ENCODE data around the gene CNIH4. TPM values are rescaled to one million over a fixed set of nuclear protein-coding genes. Genes with fewer than 3 reads are reported as not detected.
"Not testable (repeated sequence)": the region's sequence is repeated elsewhere in the genome, so short reads cannot be mapped to it uniquely, and the experiment has no call there.

Gene CNIH4
- 28.2 TPM for polyA plus RNA-seq (2012; ENCODE audit: low read depth, missing spikeins)

DNA sequence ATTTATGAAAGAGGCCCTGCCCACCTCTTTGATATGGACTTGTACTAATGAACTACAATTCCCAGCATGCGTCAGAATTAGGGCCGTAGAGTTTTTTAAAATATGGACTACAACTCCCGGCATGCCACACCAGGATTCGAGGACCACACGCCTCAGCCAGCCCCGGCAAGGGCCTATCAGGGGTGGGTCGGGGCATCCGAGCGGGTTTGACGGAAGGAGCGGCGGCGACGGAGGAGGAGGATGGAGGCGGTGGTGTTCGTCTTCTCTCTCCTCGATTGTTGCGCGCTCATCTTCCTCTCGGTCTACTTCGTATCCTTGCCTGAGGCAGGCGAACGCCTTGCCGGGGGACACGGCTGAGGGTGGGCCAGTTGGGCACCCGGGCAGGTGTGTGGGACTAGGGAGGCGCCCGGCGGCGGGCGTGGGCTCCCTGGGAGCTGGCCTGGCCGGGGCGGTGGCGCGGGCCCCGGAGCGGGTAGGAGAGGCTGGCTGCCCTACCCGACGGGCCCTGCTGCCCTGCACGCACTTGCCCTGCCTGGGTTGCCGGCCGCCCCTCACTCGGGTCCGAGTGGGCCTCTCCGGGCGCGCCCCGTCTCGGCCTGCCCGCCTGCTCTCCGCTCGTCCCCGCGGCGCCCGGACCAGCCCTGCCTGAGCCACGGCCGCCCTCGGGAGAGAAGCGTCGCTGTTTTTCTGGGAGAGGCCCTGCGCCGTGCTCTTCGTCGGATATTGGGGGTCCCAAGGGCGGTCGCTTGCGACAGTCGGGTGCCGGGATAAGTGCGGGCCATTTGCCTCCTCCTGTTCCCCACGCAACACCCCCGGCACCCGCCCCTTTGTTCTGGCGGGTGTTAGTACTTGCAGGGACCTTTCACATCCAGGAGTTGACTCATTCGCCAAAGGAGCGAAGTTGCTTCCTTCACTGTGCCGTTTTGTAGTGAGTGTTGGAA, at the start of gene CNIH4:
Gene CNIH4, plus strand, starts transcription at position 195 of the 941 bp plus-strand sequence. Its CDS starts 46 bp downstream, at position 241.
- FAIRE-seq: peak; percentile 91
- peak; percentile 93 for DNase-seq (ENCODE audit: insufficient read length, low spot score)
- peak; percentile 64 for TF ChIP-seq TAF1 (IDR thresholded peaks at IDR 0.05; ENCODE audit: low read depth, low read length)
- TF ChIP-seq PAX5 (IDR thresholded peaks at IDR 0.05; ENCODE audit: insufficient read depth, low read length, severe bottlenecking): no peak
- peak; percentile 67; the same call in 1 of the 2 replicates for TF ChIP-seq POU2F2 (IDR thresholded peaks at IDR 0.05; ENCODE audit: low read depth, low read length)
- TF ChIP-seq POLR2A (IDR thresholded peaks at IDR 0.05; ENCODE audit: low read depth, low read length): peak; percentile 88
- peak; percentile 80 for TF ChIP-seq POLR2AphosphoS5 (IDR thresholded peaks at IDR 0.05; ENCODE audit: low read depth, low read length)
- TF ChIP-seq SPI1 (IDR thresholded peaks at IDR 0.05; ENCODE audit: low read depth, low read length): no peak

DNA sequence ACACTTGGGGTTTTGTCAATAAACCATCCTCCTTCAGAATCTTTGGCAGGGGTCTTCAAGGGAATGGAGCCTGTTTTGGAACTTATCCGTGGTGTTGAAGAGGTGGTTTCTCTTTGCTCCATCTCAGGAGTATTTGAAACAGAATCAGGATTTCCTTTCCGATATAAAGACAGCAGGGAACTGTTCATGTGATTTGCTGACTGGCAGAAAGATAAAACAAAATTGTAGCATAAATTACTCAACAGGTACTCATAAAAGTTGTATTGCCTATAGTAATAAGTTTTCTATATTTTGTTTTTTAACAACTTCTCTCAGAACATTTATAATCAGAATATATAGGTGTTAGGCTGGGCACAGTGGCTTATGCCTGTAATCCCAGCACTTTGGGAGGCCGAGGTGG, 48.6 kb upstream of the CNIH4 start:
- DNase-seq (ENCODE audit: insufficient read length, low spot score): no peak
- TF ChIP-seq POLR2A (IDR thresholded peaks at IDR 0.05; ENCODE audit: low read depth, low read length) (no peak), SPI1 (IDR thresholded peaks at IDR 0.05; ENCODE audit: low read depth, low read length) (no peak), TAF1 (IDR thresholded peaks at IDR 0.05; ENCODE audit: low read depth, low read length) (no peak), POU2F2 (IDR thresholded peaks at IDR 0.05; ENCODE audit: low read depth, low read length) (no peak), PAX5 (IDR thresholded peaks at IDR 0.05; ENCODE audit: insufficient read depth, low read length, severe bottlenecking) (no peak), POLR2AphosphoS5 (IDR thresholded peaks at IDR 0.05; ENCODE audit: low read depth, low read length) (no peak)
- FAIRE-seq: no peak

DNA sequence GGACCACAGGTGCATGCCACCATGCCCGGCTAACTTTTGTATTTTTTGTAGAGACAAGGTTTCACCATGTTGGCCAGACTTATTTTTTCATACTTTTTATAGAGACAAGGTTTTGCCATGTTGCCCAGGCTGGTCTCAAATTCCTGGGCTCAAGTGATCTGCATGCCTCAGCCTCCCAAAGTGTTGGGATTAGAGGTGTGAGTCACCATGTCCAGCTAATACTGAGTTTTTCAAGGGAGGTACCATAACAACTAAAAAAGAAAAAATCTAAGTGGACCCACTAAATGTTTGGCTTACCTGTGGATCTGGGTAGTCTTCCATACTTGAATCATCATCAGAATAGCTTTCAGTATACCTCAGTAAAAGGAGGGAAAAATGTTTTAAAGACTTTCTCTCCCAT, 45.2 kb upstream of the CNIH4 start:
- not testable (repeated sequence) for DNase-seq (ENCODE audit: insufficient read length, low spot score); FAIRE-seq

DNA sequence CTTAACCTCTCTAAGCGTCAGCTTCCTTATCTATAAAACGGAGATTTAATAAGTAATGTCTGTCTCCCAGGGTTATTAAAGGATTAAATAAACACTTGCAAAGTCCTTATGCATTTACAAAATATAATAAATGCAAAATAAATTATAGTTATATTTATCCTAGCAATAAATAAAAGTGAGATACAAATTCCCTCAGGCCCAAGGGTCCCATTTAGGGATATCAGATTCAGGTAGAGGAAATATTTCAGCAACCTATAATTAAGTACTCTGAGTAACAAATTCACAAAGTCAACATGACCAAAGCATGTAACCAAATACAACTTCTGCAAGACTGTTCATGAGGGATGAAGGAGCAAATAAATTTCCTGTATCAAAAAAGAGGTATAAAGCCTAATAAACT, 44.7 kb upstream of the CNIH4 start:
- TF ChIP-seq POU2F2 (IDR thresholded peaks at IDR 0.05; ENCODE audit: low read depth, low read length) (no peak), POLR2AphosphoS5 (IDR thresholded peaks at IDR 0.05; ENCODE audit: low read depth, low read length) (no peak), TAF1 (IDR thresholded peaks at IDR 0.05; ENCODE audit: low read depth, low read length) (no peak), PAX5 (IDR thresholded peaks at IDR 0.05; ENCODE audit: insufficient read depth, low read length, severe bottlenecking) (no peak), POLR2A (IDR thresholded peaks at IDR 0.05; ENCODE audit: low read depth, low read length) (no peak), SPI1 (IDR thresholded peaks at IDR 0.05; ENCODE audit: low read depth, low read length) (no peak)
- FAIRE-seq (no peak), DNase-seq (ENCODE audit: insufficient read length, low spot score) (no peak)

DNA sequence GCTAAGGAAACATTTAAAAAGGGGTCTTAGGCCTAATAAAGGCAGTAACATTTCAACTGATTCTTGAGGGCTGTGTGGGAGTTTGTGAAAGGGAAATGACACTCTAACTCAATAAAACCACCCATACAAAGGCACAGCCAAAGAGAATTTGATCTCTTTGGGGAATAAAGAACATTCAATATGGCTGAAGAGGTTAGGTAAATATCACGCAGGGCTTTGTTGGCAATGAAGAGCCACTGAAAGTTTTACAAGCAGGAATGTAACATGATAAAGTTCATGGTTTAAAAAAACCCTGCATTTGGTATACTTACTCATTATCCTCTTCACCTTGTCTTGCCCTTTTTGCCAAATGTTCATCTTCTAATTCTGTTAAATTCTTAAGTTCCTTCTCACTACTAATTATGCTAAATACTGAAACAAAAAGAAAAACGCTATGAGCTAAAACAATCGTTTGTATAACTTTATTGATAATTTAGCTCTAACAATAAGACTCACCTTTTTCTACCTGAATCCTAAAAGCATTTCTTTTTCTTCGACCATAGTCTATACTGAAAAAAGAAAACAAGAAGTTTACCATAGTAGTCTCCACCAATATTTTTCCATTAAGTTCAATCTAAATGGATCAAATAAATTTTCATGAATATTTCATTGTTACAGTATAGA, 39.2 kb upstream of the CNIH4 start:
- DNase-seq (ENCODE audit: insufficient read length, low spot score) (no peak), FAIRE-seq (no peak)

DNA sequence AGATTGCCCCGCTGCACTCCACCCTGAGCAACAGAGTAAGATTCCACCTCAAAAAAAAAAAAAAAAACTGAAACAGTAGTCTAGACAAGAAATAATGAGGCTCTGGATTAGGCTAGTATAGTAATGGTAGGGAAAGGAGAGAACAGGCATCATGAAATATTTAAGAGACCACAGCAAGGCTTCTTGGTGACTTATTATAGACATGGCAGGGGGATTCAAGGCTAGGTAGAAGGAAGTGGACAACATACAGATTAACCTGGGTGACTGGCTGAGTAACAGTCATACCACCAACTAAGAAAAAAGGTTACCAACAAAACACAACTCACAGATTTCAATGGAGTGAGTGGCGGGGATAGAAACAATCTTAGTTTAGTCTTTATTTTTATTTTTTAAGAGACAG, 35.0 kb upstream of the CNIH4 start:
- TF ChIP-seq TAF1 (IDR thresholded peaks at IDR 0.05; ENCODE audit: low read depth, low read length) (no peak), POU2F2 (IDR thresholded peaks at IDR 0.05; ENCODE audit: low read depth, low read length) (no peak), PAX5 (IDR thresholded peaks at IDR 0.05; ENCODE audit: insufficient read depth, low read length, severe bottlenecking) (no peak), POLR2A (IDR thresholded peaks at IDR 0.05; ENCODE audit: low read depth, low read length) (no peak), POLR2AphosphoS5 (IDR thresholded peaks at IDR 0.05; ENCODE audit: low read depth, low read length) (no peak), SPI1 (IDR thresholded peaks at IDR 0.05; ENCODE audit: low read depth, low read length) (no peak)
- DNase-seq (ENCODE audit: insufficient read length, low spot score): no peak
- no peak for FAIRE-seq

More for the DNA sequence above, 39.2 kb upstream of the CNIH4 start:
- TF ChIP-seq TAF1 (IDR thresholded peaks at IDR 0.05; ENCODE audit: low read depth, low read length) (no peak), PAX5 (IDR thresholded peaks at IDR 0.05; ENCODE audit: insufficient read depth, low read length, severe bottlenecking) (no peak), POU2F2 (IDR thresholded peaks at IDR 0.05; ENCODE audit: low read depth, low read length) (no peak), SPI1 (IDR thresholded peaks at IDR 0.05; ENCODE audit: low read depth, low read length) (no peak), POLR2A (IDR thresholded peaks at IDR 0.05; ENCODE audit: low read depth, low read length) (no peak), POLR2AphosphoS5 (IDR thresholded peaks at IDR 0.05; ENCODE audit: low read depth, low read length) (no peak)

DNA sequence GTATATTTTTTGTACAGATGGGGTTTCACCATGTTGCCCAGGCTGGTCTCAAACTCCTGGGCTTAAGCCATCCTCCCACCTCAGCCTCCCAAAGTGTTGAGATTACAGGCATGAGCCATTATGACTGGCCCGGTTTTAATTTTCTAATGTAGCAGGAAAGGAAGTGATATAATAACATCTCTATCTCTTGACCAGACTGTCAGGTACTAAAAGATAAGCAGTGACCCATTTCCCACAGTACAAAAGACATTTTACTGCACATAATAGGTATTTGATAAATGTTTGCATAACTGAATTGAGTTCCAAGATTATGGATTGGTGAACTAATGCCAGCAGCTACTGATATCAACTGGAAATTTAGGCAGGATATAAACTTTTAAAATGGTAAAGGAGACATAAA, 30.7 kb upstream of the CNIH4 start:
- FAIRE-seq: no peak
- no peak for DNase-seq (ENCODE audit: insufficient read length, low spot score)
- TF ChIP-seq PAX5 (IDR thresholded peaks at IDR 0.05; ENCODE audit: insufficient read depth, low read length, severe bottlenecking): no peak
- TF ChIP-seq POLR2A (IDR thresholded peaks at IDR 0.05; ENCODE audit: low read depth, low read length): no peak
- no peak for TF ChIP-seq SPI1 (IDR thresholded peaks at IDR 0.05; ENCODE audit: low read depth, low read length)
- TF ChIP-seq POU2F2 (IDR thresholded peaks at IDR 0.05; ENCODE audit: low read depth, low read length): no peak
- no peak for TF ChIP-seq TAF1 (IDR thresholded peaks at IDR 0.05; ENCODE audit: low read depth, low read length)
- TF ChIP-seq POLR2AphosphoS5 (IDR thresholded peaks at IDR 0.05; ENCODE audit: low read depth, low read length): no peak

DNA sequence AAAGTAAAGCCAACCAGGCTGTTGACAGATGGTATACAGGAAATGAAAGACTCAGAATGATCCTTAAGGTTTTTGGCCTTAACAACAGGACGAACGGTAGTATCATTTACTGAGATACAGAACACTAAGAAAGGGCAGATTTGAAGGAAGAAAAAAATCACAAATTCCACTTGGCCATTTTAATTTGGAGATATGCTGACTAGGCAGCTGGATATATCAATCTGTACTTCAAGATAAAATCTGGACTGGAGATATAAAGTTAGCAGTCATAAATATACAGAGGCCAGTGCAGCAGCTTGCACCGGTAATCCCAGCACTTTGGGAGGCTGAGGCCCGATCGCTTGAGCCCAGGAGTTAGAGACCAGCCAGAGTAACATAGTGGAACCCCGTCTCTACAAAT, 28.0 kb upstream of the CNIH4 start:
- no peak for FAIRE-seq
- TF ChIP-seq POLR2A (IDR thresholded peaks at IDR 0.05; ENCODE audit: low read depth, low read length) (no peak), PAX5 (IDR thresholded peaks at IDR 0.05; ENCODE audit: insufficient read depth, low read length, severe bottlenecking) (no peak), TAF1 (IDR thresholded peaks at IDR 0.05; ENCODE audit: low read depth, low read length) (no peak), POU2F2 (IDR thresholded peaks at IDR 0.05; ENCODE audit: low read depth, low read length) (no peak), SPI1 (IDR thresholded peaks at IDR 0.05; ENCODE audit: low read depth, low read length) (no peak), POLR2AphosphoS5 (IDR thresholded peaks at IDR 0.05; ENCODE audit: low read depth, low read length) (no peak)
- DNase-seq (ENCODE audit: insufficient read length, low spot score): no peak

DNA sequence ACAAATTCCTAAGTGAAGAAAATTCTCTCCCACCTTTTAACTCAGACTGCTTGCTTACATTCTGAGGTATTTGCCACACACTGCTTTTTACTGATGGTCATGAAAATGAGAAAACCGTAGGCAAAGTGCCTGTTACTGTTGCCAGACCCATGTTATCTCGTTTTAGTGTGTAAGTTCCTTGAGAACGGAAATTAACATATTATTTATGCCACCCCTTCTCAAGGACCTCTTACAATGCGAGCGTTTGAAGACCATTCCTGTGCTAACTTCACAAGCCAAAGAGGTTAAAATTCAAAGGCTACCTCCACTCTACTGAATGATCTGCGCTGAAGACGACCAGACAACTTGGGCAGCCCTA, 27.2 kb upstream of the CNIH4 start:
- TF ChIP-seq POU2F2 (IDR thresholded peaks at IDR 0.05; ENCODE audit: low read depth, low read length) (no peak), TAF1 (IDR thresholded peaks at IDR 0.05; ENCODE audit: low read depth, low read length) (no peak), SPI1 (IDR thresholded peaks at IDR 0.05; ENCODE audit: low read depth, low read length) (no peak), PAX5 (IDR thresholded peaks at IDR 0.05; ENCODE audit: insufficient read depth, low read length, severe bottlenecking) (no peak), POLR2A (IDR thresholded peaks at IDR 0.05; ENCODE audit: low read depth, low read length) (no peak), POLR2AphosphoS5 (IDR thresholded peaks at IDR 0.05; ENCODE audit: low read depth, low read length) (no peak)
- DNase-seq (ENCODE audit: insufficient read length, low spot score): no peak
- no peak for FAIRE-seq
